HG03432 (cell line): ENCODE data around the gene FDPS.
"Not testable (repeated sequence)": the region's sequence is repeated elsewhere in the genome, so short reads cannot be mapped to it uniquely, and the experiment has no call there.

ENCODE experiments used
- ATAC-seq: cut with Tn5 transposase; IDR thresholded peaks from one replicate; pipeline ENCODE4 v1.9.1; 2021; ENCODE audit warnings: mild to moderate bottlenecking, moderate library complexity; ENCODE audit not compliant: unreplicated experiment

FDPS gene

DNA sequence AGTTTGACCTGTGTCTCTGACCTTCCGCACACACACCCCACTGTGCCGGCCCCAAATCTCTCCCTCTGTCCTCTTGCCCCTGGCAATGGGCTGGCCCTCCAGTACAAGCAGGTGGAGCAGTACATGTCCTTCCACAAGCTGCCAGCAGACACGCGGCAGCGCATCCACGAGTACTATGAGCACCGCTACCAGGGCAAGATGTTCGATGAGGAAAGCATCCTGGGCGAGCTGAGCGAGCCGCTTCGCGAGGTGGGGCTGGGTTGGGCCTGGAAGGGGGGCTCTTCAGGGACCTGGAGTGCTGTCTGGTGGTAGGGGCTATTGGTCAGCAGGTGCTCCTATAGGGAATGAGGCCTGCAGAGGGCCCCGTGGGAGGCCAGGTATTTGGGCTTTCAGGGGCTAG is 23.6 kb upstream of the FDPS start:
- no peak for ATAC-seq

DNA sequence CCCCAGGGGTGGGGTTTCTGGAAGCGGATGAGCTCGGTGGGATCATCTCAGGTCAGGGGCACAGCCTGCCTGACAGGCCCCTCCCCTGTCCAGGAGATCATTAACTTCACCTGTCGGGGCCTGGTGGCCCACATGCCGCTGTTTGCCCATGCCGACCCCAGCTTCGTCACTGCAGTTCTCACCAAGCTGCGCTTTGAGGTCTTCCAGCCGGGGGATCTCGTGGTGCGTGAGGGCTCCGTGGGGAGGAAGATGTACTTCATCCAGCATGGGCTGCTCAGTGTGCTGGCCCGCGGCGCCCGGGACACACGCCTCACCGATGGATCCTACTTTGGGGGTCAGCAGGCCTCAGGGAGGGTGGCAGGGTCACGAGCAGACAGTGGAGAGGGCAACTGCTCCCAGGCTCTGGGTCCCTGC is 23.0 kb upstream of the FDPS start:
- no peak for ATAC-seq

DNA sequence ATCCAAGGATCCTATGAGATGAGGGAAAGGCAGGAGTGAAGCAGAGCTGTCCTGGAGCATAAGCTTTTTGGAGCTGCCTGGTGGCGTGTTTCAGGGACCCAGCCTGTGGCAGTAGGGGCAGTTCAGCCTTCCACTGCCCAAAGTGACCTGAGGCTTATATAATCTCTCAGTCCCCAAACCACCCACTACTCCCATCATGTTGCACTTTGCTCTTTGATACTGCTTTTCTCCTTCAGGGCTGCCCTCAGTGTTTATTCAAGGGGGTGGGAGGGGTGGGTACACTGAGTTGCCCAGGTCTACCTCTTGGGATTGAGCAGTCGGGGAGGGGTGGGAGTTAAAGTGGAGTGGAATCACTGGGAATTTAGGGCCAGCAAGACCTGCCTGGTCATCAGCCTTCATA is 22.1 kb upstream of the FDPS start:
- no peak for ATAC-seq

DNA sequence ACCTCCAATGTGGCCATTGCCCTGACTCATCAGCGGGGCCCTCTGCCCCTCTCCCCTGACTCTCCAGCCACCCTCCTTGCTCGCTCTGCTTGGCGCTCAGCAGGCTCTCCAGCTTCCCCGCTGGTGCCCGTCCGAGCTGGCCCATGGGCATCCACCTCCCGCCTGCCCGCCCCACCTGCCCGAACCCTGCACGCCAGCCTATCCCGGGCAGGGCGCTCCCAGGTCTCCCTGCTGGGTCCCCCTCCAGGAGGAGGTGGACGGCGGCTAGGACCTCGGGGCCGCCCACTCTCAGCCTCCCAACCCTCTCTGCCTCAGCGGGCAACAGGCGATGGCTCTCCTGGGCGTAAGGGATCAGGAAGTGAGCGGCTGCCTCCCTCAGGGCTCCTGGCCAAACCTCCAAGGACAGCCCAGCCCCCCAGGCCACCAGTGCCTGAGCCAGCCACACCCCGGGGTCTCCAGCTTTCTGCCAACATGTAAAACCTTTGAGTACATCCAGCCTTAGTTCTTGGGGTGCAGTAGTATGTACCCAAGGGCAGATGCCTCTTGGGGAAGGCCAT is 20.6 kb upstream of the FDPS start:
- no peak for ATAC-seq

DNA sequence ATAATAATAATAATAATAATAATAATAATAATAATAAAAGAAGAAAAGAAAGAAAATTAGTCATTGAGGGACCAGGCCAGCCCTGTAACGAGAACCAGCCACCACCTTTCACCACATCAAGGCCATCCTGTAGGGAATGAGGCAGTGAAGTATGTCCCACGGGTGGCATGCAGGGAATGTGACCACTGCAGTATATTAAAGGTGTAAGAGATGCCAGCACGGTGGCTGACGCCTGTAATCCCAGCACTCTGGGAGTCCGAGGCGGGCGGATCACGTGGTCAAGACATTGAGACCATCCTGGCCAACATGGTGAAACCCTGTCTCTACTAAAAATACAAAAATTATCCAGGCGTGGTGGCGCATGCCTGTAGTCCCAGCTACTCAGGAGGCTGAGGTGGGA is 17.7 kb upstream of the FDPS start:
- ATAC-seq, result not testable (repeated sequence)

DNA sequence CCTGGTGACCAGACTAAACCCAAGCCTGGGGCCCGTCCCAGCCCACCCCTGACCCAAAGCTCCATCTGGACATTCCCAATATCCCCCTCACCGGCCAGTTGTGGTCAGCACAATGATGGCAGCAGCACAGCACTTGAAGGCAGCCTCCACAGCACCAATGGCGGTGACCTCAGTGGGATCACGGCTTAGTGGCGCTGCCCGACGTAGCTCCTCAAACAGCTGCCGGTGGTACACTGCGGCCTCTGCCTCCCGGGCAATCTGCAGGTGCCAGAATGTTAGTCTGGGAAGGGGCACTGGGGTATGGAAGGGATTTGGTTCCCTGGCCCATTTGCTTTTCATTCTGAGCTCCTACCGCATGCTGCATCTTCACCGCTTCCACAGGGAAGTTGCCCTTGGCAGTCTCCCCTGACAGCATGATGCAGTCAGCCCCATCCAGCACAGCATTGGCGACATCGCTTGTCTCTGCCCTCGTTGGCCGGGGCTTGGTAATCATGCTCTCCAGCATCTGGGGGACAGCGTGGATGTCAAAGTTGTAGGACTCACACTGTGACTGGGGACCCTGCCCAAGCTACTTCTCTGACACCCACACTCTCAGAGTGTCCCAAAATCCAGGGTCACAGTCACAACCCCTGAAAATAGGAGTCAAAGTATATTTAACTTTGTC is 15.4 kb upstream of the FDPS start:
- no peak for ATAC-seq

DNA sequence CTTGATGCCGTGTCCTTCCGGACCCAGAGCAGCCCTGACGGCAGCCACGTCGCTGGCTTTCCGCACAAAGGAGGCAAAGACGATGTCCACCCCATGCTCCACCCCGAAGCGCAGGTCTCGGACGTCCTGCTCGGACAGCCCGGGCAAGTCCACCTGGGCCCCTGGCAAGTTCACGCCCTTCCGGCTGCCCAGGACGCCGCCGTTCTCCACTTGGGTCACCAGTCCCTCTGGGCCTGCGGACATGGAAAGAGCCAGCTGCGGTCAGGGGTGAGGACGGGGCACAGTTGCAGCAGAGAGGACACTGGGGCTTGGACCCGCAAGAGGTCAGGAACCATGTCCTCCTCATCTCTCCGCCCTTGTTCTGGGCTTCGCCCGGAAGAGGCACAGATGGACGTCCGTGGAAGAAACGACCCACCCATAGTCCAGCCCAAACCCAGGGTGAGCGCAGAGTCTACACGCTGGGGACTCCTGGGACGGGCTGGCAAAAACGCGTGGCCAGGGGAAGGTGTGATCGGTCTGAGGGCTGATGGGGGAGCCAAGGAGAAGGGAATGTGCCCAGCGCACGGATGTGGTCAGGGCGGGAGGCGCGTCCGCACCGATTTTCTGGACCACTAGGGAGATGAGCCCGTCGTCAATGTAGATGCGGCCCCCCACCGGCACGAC is 14.0 kb upstream of the FDPS start:
- no peak for ATAC-seq

DNA sequence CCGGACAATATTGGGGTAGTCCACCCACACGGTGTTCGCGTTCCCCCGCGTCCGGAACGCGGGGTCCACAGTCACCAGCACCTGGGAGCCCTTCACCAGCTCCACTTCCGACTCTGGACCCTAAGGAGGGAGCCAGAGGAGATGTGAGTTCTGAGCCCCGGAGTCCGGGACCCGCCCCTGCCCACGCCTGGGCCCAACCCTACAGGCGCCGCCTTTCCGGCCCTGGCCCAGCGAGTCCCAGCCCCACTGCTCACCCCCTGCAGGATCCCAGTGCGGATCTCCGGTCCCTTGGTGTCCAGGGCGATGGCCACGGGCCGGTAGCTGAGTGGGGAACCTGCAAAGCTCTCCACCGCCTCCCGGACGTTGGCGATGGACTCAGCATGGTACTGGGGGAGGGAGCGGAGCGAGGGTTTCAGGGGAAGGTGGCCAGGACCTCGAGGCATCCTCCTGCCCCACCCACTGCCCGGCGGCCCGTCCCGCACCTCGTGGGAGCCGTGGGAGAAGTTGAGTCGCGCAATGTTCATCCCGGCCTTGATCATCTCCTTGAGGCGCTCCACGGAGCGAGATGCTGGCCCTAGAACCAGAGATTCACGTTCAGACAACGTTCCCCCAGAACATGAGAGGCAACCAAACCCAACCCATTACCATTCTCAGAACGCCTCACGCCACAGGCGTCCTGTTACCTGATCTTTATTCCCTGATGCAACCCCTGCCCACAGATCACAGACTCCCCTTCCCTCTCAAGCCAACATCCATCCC is 13.3 kb upstream of the FDPS start:
- no peak for ATAC-seq

DNA sequence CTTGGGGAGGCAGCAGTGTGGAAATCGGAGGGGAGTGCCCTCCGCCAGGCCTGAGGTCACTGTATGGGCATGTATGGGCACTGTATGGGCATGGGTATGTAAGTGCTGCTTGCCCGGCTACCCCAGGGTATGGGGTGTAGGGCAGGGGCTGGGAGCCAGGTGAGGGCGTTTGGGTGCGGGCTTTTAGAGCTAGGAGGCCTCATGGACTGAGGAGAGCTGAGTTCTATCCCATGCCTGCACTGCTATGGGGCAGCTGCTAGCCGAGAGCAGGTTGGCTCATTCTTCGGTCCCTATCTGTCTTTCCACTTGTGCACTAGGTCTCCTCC is 12.8 kb upstream of the FDPS start:
- no peak for ATAC-seq

DNA sequence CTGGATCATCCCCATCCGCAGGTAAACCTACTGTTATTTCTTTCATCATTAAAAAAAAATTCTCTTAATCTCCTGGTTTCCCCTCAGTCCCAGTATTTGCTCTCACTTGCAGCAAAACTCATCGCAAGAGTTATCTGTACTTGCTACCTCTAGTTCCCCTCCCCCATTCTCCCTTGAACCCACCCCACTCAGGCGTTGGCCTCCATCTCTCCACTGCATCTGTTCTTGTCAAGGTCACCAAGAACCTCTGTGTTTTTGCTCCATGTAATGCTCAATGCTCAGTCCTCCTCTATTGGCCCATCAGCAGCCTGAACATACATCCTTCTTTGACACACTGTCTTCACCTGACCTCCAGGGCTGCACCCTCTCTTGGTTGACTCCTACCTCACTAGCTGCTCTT is 12.0 kb upstream of the FDPS start:
- no peak for ATAC-seq

DNA sequence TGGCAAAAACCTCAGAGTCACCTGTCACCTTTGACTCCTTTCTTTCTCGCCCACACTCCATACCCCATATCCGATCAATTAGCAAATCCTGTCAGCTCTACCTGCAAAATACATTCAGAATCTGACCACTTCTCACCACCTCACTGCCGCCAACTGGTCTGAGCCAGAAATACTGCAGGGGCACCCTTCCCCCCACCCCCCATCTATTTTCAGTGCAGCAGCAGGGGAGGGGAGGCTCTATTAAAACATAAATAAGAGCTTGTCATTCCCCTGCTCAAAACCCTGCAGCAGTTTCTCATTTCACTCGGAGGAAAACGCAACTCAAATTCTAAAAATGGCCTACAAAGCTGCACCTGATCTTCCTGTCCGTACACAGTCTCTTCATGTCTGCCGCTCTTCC is 11.3 kb upstream of the FDPS start:
- ATAC-seq, result no peak

DNA sequence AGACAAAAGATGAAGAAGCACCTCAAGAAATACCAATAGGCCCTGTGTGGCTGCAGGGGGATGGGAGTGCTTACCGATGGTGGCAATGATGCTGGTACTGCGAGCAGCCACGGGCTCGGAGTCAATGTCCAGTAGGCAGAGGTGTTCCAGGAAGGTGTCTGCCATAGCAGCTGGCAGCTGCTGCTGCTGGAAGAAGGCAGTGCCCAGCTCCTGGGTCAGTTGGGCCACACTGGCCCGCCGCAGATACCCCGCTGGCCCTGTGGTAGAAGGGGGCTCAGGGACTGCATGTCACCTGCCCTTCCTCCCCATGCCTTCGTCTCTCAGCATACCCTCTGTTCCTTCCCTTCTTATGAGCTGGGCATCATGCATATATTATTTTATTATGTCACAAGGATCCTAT is 8.6 kb upstream of the FDPS start:
- ATAC-seq, result no peak

DNA sequence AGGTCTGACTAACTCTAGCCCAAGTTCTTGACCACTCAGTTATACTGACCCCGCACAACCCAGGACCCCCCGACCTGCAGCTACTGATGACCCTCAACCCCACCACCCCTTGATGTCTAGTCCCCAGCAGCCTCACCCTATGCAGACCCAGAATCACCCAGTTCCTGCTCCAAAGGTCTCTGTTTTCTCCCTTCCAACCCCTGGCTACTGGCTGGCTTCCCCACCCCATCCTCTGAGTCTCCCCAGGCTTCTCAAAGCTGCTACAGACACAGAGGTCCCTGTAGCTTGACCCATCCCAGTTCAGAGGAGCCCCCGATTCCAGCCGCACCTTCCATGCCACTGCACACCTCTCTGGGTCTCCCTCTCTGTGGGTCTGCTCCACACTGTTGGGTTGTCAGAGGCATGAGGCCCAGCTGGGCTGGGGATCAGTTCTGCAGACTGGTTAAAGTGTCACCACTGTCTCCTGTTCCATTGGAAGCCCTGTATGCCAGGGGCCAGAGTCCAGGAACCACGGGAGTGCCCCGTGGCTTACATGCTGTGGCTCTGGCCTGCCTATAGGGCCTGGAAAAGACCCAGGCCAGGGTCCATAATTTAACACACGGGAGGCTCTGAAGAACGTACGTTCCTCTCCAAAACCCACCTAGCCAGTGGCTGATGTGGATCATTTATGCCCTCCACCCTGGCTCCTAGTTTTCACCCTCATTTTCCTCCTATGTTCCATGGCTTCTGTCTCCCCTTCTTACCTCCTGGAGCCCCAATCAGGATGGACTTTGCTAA is 7.9 kb upstream of the FDPS start:
- ATAC-seq, result no peak

DNA sequence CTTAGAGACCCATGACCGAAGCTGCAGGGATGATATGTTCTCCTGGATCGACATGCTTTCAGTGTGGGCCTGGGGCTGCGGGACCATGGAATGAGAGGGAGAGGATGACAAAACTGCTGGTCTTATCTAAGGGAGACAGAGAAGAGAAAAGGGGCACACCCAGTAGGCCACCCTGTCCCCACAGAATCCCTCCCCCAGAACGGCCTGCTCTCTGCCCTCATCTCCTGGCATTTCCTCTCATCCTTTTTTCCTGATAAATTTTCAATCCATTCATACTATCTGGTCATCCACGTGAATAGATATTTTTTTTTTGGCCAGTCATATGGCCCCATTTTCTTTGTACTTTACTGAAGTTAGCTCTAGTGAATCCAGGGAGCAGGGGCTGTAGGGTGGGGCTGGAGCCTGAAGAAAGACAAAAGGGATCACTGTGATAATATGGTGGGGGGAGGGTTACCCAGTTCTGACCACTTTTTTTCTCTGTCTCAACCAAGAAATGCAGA is 7.3 kb upstream of the FDPS start, which contains the start of gene PKLR:
Gene PKLR, minus strand, starts transcription at position 97 of the 500 bp plus-strand sequence. Its CDS starts 43 bp downstream, at position 54.
- no peak for ATAC-seq

DNA sequence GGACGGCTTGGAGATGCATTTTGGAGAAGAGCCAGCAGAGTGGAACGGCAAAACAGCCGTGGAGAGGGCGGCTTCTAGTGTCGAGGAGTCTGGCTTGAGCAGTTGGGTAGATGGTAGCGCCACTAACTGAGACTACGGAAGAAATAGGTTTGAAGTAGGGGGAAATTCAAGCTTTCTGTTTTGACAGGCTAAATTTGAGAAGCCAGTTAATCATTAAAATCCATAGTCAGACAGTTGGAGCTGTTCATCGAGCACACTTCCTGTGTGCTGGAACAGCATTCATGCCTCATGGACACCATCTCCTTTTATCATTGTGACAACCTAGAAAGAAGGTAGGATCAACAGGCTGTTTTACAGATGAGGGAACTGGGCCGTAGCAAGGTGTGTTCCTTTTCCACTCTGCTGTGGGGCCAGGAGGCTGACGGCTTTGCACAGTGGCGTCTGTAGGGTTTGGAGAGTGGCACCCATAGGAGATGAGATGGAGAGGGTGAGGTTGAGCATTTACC is 4.1 kb upstream of the FDPS start:
- no peak for ATAC-seq

DNA sequence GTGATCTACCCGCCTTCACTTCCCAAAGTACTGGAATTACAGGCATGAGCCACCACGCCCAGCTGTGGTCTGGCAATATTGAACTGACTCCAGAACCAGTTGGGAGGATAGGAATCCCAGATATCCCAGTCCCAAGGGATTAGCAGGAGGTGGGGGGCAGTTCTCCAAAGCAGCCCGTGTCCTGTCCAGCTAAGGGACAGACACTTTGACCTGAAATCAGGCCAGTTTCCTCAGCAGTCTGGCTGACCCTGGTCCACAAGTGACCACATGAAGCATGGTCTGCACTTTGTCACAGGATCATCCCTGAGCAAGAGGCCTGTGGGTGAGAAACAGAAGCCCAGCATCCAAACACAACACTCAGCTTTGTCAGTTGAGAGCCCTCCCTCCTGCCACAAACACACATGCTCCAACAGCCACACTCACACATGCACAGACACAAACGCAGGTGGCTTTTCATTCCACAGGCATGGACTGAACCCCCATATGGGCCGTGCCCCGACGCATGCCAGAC is 2.7 kb upstream of the FDPS start:
- no peak for ATAC-seq

DNA sequence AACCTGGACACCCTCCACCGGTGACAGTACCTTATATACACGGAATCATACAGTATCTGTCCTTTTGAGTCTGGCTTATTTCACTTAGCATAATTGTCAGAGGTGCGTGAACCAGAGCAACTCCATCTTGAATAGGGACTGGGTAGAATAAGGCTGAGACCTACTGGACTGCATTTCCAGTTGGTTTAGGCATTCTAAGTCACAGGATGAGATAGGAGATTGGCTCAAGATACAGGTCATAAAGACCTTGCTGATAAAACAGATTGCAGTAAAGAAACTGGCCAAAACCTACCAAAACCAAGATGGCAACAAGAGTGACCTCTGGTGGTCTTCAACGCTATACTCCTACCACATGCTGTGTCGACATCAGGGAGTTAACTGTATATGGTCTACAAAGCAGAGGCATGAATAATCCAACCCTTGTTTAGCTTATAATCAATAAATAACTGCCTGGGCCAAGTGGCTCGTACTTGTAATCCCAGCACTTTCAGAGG is 1.4 kb upstream of the FDPS start:
- no peak for ATAC-seq

DNA sequence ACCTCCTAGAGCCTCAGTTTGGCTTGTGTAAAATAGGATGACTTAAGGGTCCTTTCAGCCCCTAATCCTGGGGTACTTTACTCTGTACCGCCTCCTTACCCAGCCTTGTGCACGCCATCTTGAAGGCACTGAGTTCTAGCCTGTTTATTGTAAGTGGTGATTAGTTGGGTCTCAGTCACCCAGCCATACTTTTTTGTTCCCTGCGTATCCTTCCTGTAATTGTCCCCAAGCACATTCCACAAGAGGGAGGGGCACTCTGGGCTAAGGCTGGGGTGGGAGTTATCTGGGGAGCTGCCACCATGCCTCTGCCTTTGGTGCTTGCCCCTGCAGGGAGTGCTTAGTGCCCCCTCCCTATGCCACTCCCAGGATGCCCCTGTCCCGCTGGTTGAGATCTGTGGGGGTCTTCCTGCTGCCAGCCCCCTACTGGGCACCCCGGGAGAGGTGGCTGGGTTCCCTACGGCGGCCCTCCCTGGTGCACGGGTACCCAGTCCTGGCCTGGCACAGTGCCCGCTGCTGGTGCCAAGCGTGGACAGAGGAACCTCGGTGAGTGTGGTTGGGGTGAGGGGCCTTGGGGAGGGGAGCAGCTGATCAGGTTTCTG is 856 bp downstream of the FDPS start:
- no peak for ATAC-seq

DNA sequence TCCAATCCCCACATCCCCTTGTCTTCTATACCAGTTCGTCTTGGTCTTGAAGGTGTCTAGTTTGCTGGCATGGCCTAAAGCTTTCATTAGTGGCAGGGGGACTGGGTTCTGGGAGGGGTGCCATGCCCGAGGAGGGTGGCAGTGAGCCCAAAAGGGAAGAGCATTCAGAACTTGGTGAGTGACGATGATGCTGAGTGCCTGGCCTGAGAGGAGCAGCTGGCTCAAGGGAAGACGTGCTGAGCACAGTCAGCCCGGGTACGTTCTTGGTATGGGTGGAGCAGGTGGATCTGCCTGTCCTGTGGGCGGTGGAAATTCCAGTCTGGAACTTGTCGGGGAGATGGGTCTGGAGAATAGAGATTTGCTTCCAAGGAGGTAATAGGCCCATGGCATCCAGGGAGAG is 4.6 kb downstream of the FDPS start:
- no peak for ATAC-seq

DNA sequence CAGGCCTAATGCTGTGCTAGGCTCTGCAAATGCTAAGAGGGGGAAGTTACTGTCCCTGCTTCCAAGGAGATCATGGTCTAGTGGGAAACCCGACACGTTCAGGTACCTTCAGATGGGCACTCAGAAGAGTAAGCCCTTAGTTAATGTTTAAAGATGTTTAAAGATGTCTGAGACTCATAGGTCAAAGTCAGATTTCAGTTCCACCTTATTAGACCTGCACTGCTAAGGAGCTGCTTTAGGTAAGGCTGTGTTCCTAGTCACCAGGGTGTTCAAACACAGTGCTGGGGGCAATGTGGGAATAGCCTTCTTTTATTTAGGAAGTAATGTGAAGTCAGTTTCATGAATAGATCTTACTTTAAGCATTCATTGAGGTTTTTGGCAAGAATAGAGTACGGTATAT is 8.3 kb downstream of the FDPS start:
- no peak for ATAC-seq
